Epithelial cell of proximal tubule (primary cell): Measurements from ENCODE around the gene PRSS21. TPM values are rescaled to one million over a fixed set of nuclear protein-coding genes. Genes with fewer than 3 reads are reported as not detected.

Experiments used
- DNase-seq: peaks from one replicate; pipeline ENCODE4 v3.0.0-alpha.2; 2011; ENCODE audit warnings: low read depth
- H3K4me3 ChIP-seq: 2 replicates; pipeline ENCODE4 v1.5.1; 2011; ENCODE audit warnings: low read depth, mild to moderate bottlenecking, low read length
- total RNA-seq: library from RNA; depleted of rRNA; stranded (reverse); fragments of >200 nt; gene quantifications from 2 replicates; pipeline ENCODE4 v1.2.3, GENCODE V29; 2015
- TF ChIP-seq, protein P1 (sequence below): conservative IDR thresholded peaks from 2 replicates; pipeline ENCODE4 v1.5.1; 2012; ENCODE audit warnings: low read depth, mild to moderate bottlenecking, low read length

Gene PRSS21
- total RNA-seq, 1 donor from 2014 or later: 4.6 TPM

DNA sequence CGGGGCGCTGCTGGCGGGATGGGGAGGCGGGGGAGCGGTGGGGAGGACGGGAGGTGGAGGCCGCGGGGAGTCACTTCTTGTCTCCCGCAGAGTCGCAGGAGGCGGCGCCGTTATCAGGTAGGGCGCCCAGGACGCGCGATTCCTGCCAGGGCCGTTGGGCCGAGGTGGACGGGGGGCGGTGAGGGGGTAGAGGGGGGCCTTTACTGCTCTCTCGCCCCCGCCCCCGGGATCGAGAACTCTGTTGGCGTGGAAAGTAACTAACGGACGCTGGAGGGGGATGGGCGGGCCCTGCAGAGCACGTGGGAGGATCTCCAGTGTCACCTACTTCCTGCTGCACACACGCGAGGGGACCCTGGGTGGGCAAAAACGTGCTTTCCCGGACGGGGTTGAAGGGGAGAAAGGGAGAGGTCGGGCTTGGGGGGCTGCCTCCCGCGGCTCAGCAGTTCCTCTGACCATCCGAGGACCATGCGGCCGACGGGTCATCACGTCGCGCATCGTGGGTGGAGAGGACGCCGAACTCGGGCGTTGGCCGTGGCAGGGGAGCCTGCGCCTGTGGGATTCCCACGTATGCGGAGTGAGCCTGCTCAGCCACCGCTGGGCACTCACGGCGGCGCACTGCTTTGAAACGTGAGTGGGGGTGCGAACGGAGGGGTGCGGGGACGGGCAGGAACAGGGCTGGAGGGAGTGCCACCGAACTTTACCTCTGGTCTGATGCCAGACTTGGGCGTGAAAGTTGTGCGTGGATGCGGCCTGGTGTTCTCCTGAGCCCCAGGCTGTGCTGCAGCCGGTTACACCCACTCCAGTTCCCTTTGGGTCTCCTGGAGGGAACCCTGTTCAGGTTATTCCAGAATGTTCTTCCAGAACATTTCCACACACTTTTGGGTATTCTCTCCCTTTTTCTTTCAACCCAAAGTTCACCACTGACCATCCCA lies 569 bp downstream of the PRSS21 start:
- no peak for DNase-seq
- H3K4me3 ChIP-seq: no peak overlapping the region
- TF ChIP-seq, protein P1, sequence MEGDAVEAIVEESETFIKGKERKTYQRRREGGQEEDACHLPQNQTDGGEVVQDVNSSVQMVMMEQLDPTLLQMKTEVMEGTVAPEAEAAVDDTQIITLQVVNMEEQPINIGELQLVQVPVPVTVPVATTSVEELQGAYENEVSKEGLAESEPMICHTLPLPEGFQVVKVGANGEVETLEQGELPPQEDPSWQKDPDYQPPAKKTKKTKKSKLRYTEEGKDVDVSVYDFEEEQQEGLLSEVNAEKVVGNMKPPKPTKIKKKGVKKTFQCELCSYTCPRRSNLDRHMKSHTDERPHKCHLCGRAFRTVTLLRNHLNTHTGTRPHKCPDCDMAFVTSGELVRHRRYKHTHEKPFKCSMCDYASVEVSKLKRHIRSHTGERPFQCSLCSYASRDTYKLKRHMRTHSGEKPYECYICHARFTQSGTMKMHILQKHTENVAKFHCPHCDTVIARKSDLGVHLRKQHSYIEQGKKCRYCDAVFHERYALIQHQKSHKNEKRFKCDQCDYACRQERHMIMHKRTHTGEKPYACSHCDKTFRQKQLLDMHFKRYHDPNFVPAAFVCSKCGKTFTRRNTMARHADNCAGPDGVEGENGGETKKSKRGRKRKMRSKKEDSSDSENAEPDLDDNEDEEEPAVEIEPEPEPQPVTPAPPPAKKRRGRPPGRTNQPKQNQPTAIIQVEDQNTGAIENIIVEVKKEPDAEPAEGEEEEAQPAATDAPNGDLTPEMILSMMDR: no peak

DNA sequence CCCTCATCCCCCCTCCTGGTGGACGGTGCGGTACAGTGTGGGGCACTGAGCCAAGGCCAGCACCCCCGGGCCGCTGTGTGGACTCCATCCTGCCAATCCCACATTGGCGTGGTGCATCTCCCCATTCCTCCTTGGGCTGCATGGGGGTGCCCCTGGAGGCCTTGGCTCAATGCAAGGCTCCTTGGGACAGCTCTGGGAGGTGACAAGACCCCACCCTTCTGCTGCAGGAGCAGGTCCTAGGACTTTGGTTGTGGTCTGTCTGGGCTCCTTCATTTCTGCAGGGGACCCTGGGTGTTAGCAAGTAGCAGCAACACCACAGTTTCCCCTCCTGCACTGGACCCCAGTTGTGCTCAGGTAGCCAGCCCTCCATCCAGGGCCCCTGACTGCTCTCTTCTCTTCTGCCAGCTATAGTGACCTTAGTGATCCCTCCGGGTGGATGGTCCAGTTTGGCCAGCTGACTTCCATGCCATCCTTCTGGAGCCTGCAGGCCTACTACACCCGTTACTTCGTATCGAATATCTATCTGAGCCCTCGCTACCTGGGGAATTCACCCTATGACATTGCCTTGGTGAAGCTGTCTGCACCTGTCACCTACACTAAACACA lies 1.3 kb downstream of the PRSS21 start:
- no peak for DNase-seq
- H3K4me3 ChIP-seq: no peak overlapping the region
- TF ChIP-seq, protein P1: no peak

GRCh38 chr16:2819179-2819938 lies 2.3 kb downstream of the PRSS21 start:
- TF ChIP-seq, protein P1: no peak
- H3K4me3 ChIP-seq: no peak overlapping the region
- DNase-seq: no peak

DNA sequence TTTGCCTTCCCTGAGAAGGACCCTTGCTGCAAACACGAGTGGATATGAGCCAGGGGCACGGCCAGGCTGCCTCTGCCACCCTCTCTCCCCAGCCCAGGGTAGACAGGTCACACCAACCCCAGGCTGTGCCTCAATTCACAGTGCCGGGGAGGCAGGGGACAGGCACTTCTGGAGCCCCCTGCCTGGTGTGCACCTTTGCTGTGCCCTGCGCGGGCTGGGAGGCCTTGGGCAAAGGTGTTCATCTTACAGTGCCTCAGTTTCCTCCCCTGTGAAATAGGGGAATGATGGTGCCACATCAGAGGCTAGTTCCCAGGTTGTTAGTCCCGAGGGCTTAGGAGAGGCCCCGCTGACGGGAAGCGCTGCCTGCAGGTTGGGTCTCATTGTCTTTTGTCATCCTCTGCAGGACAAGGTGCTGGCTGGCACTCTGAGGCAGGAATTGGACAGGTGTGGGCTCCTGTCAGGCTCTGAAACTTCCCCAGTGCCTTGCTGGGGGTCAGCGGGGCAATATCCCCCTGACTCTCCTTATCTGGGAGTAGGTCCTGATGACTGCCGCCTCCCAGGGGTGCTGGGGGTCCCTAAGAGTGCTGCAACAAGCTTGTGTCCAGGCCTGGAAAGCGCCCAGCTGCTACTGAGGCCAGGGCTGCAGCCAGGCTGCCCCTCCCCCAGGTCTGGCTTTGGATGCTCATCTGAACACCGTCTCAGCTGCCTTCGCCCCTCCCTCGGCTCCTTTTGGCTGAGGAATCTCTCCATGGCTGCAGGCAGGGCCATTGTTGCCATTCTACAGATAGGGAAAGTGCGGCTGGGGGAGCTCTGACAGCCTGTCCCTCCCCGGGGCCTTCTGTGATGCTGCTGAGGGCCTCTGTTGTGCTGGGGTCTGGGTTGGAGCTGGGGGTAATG lies 3.1 kb downstream of the PRSS21 start:
- no peak for DNase-seq
- TF ChIP-seq, protein P1: no peak
- H3K4me3 ChIP-seq: no peak overlapping the region

- no peak for DNase-seq
- TF ChIP-seq, protein P1: no peak
- H3K4me3 ChIP-seq: no peak overlapping the region
Observed at GRCh38 chr16:2820836-2821486, 3.9 kb downstream of the PRSS21 start.
